GM18507 (cell line): Measurements from ENCODE around the gene RCOR2.

Experiments
- DNase-seq: peaks from one replicate; pipeline ENCODE4 v3.0.0; 2011; ENCODE audit warnings: low read depth; ENCODE audit not compliant: insufficient read length; ENCODE audit errors: extremely low spot score
- FAIRE-seq: peaks from 2 replicates; lab custom pipeline; 2011; peaks lifted over from hg19 to GRCh38; lab: Jason Lieb, UNC

The RCOR2 gene

DNA sequence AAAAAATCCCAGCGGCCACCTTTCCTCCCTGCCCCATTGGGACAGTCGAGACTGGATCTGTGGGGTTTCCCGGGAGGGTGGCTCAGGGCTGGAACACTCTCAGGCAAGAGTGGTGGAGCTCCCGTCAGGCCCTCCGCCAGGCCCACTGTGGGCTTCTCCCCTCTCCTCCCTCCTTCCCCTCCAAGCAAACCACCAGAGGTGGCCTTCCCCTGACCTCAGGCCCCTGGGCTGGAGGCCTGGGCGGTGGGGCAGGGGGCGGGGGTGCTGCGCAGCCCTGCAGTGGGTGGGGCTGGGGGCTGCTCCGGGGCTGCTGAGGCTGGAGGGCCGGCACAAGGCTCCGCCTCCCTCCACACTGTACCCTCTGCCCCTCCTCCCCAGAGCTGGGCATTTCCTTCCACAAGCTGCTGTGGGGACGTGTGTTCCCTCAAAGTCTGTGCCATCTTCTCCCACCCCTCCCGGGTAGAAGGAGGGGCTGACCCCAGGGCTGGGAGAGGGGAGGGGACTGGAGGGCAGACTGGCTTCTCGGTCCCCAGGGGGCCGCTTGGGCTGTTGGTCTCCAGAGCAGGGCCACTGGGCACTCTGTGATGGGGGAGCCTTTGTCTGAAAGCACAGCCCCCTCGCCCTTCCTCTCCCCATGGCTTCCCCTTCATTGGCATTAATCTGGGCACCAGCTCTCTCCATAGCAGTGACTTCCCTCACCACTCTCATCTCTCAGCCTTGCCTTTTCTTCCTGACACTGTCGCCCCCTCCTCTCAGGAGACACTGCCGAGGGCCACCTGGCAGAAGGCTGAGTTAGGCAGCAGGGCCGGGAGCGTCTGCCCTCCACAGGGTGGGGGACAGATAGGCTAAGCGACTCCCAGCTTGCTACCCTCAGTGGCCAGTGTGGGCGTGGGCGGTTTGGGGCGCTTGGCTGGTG is 7.1 kb downstream of the RCOR2 start:
- DNase-seq (no peak), FAIRE-seq (no peak)

DNA sequence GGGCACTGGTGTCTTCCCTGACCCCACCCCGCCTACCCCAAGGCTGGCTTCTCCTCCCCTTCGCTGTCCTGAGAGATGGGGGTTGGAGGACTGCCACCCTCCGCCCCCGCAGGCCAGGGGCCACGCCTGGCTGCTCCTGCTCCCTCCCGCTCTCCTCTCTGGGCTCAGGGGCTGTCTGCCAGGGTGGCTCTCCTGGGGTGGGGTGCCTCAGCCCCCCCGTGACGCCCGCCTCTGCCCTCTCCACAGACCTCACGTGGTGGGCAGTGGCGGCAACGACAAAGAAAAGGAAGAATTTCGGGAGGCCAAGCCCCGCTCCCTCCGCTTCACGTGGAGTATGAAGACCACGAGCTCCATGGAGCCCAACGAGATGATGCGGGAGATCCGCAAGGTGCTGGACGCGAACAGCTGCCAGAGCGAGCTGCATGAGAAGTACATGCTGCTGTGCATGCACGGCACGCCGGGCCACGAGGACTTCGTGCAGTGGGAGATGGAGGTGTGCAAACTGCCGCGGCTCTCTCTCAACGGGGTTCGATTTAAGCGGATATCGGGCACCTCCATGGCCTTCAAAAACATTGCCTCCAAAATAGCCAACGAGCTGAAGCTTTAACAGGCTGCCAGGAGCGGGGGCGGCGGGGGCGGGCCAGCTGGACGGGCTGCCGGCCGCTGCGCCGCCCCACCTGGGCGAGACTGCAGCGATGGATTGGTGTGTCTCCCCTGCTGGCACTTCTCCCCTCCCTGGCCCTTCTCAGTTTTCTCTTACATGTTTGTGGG is 8.1 kb downstream of the RCOR2 start:
- no peak for FAIRE-seq

DNA sequence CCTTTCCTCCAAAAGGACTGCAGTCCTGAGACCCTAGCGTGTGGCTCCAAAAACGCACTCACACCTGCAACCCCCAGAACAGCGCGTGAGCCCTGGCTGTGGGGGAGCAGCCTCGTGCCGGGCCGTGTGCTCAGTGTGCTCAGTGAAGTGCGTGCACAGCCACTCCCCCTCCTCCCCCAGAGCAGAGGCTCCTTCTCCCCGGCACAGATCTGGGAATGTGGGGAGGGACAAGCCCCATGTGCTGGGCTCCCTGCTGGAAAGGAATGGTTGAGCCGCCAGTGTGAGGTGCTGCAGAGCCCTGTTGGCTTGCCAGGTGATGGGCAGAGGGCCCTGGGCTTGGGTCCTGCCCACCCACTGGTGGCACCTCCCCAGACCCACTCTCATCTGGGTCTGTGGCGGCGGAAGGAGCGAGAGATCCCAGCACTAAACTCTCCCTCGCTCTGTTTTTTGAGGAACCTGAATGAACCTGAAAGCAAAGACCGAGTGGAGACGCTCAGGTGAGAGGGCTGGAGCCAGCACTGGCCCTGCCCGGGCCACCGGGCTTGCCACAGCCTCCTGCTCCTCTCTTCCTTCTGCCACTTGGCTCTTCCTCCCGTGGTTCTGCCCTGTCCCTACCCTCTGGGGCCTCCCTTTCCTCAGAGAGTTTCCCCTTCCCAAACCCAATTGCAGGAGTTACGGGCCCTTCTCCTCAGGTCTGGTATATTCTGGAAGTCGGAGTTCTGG is 9.0 kb downstream of the RCOR2 start:
- FAIRE-seq: no peak
- DNase-seq: no peak

More for the DNA sequence above, 8.1 kb downstream of the RCOR2 start:
- DNase-seq: no peak

DNA sequence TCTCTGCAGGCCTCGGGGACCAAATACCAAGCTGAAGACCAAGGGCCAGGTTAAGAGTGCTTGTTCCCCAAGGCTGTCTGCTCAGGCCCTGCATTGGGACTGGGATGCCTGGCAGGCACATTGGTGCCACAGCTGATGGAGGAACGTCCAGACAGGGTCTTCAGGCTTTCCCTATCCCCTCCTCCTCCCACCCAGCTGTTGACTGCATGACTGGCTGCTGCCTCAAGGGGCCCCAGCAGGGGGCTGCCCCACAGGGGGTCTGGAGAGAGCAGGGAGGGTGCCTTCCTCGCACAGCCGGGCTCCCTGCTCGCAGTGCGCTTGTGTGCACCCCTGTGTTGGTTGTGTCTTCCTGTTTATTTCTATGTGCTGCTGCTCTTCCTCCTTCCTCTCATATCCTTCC is 9.9 kb downstream of the RCOR2 start:
- FAIRE-seq (no peak), DNase-seq (no peak)

DNA sequence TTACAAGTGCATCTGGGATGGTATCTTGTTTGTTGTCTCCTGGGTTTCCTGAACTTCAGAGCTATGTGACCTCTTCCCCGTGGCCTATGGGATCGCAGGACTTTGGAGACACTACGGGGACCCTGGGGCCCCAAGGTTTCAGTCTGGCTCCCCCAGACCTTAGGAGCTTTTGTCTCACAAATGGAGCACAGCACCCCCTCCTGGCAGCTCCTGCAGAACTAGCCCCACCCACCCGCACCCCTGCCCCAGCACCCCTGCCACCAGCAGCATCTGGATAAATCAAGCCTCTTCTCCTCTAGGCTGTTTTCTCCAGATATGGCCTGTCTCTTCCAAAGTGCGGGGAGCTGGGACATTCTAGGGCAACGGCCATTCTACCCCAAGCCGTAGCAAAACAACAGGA is 10.4 kb downstream of the RCOR2 start:
- FAIRE-seq (no peak), DNase-seq (no peak)

DNA sequence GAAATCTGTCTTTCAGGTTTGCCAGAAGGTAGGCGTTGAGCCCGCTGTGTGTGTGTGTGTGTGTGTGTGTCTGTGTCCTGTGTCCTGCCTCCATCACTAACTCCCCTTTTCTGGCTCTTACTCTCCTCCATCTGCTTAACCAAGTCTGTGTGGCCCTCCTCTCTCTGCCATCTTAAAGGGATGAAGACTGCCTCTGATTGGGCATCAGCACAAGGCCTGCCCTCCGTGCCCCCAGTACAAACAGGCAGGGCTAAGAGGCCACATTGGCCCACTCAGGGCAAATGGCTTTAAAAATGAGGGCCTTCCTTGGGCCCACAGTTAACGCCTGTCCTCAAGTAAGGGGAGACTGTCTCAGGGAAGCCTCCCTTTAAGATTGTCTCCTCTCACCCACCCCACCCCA is 10.9 kb downstream of the RCOR2 start:
- DNase-seq (no peak), FAIRE-seq (no peak)

DNA sequence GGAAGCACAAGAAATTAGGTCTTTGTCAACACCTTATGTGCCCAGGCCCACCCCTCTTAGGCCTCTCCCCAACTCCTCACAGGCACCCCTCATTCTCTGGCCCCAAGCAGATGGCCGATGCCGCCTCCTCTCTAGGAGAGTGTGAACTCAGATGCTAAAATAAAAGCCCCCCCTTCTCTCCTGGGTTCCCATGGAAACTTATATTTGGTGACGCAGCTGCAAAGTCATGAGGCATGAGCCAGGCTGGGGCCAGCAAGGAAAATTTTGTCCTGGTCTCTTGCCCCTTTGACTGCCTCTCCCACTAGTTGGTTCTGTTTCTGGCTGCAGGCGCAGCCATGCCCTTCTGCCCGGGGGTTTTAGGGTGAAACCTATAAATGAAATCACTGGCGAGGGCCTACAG is 11.8 kb downstream of the RCOR2 start:
- no peak for FAIRE-seq
- no peak for DNase-seq

DNA sequence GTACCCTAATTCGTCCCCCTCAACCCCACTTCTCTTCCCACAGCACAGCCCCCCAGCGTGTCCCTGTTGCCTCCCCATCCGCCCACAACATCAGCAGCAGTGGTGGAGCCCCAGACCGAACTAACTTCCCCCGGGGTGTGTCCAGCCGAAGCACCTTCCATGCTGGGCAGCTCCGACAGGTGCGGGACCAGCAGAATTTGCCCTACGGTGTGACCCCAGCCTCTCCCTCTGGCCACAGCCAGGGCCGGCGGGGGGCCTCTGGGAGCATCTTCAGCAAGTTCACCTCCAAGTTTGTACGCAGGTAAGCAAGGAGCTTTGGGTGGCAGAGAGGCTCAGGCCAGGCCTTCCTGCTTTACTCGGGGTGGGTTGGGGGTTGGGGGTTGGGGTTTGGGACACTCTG is 12.2 kb downstream of the RCOR2 start:
- DNase-seq (no peak), FAIRE-seq (no peak)

DNA sequence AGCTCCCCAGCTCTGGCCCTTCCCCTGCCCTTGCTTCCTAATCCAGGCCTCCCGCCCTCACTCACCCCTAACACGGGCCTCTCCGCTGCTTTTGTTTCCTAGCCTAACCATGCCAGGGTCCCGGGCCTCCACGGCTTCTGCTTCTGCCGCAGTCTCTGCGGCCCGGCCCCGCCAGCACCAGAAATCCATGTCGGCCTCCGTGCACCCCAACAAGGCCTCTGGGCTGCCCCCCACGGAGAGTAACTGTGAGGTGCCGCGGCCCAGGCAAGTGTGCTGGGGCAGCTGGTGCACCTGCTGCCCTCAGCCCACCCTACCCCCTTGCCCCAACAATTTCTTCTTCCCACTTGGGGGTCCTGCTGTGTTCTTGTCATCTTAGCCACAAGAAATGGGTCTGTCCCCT is 13.1 kb downstream of the RCOR2 start:
- DNase-seq: no peak
- no peak for FAIRE-seq

DNA sequence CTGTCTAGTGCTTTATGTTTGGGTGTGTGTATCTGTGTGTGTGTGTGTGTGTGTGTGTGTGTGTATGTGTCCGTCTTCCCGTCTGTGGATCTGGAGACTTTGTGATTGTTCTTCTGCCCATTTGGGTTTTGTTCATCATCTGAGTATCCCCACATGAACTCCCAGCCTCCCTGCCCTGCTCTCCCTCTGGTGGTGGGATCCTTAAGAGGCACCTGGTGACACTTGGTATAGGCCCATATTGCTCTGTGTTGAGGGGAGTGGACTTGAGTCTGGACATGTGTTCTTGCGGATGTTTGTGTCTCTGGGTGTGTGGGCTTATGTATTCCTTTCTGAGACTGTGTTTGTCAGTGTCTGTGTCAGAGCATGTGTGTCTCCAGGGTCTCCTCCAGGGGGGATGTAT is 15.3 kb downstream of the RCOR2 start:
- DNase-seq: no peak
- FAIRE-seq: no peak

DNA sequence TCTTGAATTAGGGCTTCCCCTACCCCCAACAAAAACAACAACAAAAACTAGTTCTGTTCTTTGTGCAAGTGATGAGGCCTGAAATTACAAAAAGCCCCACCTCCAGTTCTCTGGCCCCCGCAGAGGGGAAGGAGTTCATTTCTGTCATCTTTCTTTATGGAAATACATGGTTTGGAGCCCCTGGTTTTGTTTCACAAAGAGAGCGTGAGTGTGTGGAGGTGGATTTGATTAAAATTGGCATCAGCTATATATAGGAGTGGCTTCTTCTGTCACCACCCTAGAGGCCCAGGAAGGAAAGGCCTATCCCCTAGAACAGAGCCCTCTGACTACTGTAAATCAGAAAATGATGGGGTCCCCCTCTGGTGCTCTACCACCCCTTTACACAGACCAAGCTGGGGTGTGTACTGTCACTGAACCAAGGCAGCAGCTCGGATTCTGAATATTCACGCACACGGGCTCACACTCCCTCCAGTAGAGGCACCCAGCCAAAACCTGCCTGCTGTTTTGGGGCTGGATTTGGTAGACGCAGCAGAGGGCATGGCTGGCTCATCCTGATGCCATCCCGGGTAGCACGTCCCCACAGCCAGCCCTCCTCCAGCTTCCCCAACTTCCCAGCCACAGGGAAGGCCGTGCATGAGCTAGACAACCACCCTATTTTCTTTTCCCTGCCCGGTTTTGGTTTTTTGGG is 19.4 kb downstream of the RCOR2 start:
- DNase-seq (no peak), FAIRE-seq (no peak)

DNA sequence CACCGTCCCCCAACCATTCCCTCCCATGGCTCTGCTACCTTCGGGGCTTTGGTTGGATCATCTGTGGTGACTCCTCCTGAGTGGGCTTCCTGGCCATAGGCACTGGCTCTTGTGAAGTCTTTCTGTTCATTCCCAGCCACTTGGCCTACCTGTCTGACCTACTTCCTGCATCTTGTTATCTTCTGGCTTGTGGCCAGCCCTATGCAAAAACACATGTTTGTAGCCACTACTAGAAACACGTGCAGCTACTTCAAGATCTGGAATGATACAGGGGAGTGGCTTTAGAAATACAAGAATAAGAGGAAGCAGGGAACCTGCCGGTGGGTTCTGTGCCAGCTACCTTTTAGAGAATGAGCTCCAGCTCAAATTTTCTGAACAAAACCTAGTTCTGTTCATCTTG is 20.9 kb downstream of the RCOR2 start:
- DNase-seq: no peak

DNA sequence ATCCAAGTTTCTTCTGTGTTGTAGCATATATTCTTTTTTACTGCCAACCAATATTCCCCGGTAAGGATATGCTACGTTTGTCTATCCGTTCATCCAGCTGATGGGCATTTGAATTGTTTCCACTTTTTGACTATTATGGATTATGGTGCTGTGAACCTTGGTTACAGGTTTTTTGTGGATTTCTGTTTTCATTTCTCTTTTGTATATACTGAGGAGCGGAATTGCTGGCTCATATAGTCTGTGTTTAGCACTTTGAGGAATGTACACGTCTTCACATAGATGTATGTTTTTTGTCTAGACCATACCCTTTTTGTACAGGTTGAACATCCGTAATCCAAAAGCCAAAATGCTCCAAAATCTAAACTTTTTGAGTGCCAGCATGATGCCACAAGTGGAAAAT is 23.6 kb downstream of the RCOR2 start:
- DNase-seq (no peak), FAIRE-seq (no peak)

More for the DNA sequence above, 20.9 kb downstream of the RCOR2 start:
- FAIRE-seq: no peak

DNA sequence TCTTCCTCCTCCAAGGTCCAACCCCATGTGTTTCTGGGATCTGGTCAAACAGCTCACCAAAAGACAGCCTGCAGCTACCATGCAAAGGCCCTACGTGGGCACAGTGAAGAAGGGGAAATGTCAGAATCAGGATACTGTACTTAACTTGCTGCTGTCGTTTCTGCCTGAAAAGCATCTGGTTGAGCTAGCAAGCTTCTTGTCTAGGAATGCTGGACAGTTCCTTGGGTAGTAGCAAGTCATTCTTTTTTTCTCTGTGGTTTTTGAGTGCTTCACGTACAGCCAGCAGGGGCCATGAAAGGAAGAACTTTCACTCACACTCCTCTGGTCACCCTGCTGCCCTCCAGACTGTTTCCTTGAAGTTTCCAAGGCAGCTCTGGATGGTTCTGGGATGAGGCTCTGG is 24.7 kb downstream of the RCOR2 start:
- FAIRE-seq: no peak
- DNase-seq: no peak

DNA sequence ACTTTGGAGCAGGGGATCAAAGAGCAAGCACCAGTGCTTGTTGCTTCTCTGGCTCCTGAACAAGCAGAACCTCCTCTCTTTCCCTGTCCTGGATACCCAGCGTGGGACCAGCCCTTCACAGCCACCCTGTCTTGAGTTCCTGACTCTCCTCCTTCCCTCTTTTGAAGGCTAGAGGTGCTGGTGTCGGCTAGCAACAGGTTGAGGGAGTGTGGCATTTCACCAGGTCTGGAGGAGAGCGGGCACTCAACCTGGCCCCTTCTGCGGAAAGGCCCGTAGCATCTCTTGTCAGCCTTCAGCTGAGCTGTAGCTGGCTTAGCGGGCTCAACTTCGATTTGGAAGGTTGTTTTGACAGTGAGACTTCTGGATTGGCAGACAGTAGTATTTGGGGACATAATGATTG is 26.6 kb downstream of the RCOR2 start:
- no peak for DNase-seq
- no peak for FAIRE-seq

DNA sequence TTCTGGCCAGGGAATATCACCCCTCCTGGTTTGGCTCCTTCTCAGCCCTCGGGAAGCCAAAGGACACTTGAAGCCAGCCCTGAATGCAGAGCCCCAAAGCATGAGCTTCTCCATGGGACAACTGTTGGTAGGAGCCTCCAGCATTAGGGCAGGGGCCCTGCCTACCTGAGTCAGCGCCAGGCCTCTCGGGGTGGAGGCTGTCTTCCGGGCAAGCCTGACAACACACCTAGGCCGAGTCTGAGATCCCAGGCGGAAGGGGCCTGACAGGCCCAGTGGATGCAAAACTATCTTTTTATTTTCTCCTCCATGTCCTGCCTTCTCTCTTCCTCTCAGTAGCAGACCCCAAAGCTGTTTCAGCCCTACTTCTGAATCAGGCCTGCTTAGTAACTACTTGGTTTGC is 27.6 kb downstream of the RCOR2 start:
- FAIRE-seq: no peak
- DNase-seq: no peak

DNA sequence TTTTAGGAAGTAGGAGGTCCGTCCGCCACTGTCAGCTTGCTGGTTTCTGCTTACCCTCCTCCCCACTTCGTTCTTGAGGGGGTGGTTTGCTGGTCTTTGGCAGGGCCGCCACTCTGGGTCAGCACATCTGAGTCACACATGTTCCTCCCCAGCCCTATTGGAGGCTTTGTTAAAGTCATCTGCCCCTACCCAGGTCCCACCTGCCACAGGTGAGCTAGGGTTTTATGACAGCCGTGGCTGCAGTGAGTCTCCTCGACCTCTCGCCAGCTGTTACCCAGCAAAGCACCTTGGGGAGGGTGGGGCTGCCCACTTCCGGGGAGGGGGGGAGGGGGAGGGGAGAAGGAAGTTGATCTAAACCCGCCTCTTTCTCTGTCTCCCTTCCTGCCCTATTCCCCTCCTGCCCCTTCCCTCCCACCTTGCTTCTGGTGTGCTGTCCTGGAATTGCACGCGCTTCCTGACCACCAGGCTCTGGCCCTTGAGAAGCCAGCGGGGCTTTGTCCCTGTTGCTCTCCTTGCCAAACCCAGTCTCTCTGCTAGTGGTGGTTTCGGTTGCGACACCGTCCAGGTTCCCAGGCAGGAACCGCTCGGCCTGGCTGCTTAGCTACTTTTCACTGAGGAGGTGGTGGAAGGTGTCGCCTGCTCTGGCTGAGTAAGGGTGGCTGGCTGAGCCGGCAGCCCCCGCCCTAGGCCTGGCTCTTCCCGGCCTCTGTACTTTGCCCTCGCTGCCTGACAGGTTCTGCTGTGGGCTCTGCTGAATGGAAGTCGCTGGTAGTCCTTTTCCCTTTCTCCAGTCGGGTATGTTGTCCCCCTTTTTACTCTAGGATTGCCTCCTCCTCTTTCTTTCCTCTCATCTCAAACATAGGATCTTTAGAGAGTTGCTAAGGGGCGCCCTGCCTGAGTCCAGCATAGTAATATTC is 28.5 kb downstream of the RCOR2 start:
- FAIRE-seq: peak; percentile 84
- DNase-seq: peak; percentile 64

DNA sequence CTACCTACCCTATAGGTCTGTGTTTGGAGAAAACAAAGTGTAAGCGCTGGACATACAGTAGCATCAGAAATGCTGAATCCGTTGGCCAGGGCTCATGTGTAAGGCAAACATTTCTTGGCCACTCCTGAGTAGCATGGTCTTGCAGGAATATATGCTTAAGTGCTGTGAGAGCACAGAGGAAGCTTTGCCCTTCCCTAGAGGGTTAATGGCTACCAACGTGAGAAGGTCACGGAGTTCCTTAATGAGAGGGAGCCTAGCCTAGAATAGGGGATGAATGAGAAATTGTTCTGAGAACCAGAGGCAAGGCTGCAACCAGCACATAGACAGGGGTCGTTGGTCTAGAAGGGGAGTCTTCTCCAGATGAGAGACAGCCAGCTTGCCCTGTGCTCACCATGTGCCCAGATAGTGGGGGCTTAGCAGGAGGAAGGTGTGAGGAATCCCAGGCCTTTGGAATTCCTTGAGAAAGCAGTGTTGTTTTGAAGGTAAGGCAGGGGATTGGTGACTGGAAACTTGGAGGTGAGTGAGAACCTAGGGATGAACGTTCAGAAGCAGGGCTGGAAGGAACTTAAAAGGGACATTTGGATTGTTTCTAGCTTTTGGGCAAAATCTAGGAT is 29.5 kb downstream of the RCOR2 start:
- DNase-seq (no peak), FAIRE-seq (no peak)
